NOMO-1 treated with DMSO at 0.1 percent for 48 hours (cell line): ENCODE results near the gene MTMR4.
"Not testable (repeated sequence)": the region's sequence is repeated elsewhere in the genome, so short reads cannot be mapped to it uniquely, and the experiment has no call there.

Experiments
- DNase-seq: peaks from one replicate; lab custom pipeline; 2025; ENCODE audit not compliant: unreplicated experiment; lab: John Stamatoyannopoulos, UW

MTMR4 gene

GRCh38 chr17:58493506-58493905 lies 20.9 kb downstream of the MTMR4 start:
- peak; percentile 75 for DNase-seq

- no peak for DNase-seq
Observed at GRCh38 chr17:58492238-58493121, 22.0 kb downstream of the MTMR4 start.

- DNase-seq: no peak
Observed at GRCh38 chr17:58491510-58492045, 22.9 kb downstream of the MTMR4 start.

GRCh38 chr17:58488428-58488890 lies 26.0 kb downstream of the MTMR4 start:
- DNase-seq: no peak

- no peak for DNase-seq
Observed at GRCh38 chr17:58487589-58488427, 26.6 kb downstream of the MTMR4 start, which contains the start of gene HSF5. HSF5 (minus strand) TSS chr17:58488408; CDS start chr17:58488274, 134 bp downstream.

- DNase-seq: no peak
Observed at GRCh38 chr17:58484600-58484999, 29.8 kb downstream of the MTMR4 start.

GRCh38 chr17:58481798-58482197 lies 32.6 kb downstream of the MTMR4 start:
- DNase-seq: not testable (repeated sequence)

GRCh38 chr17:58480090-58480489 lies 34.3 kb downstream of the MTMR4 start:
- peak; percentile 66 for DNase-seq

GRCh38 chr17:58476812-58477211 lies 37.6 kb downstream of the MTMR4 start:
- no peak for DNase-seq

GRCh38 chr17:58475985-58476384 lies 38.5 kb downstream of the MTMR4 start:
- DNase-seq: no peak

- DNase-seq: no peak
Observed at GRCh38 chr17:58470356-58470755, 44.1 kb downstream of the MTMR4 start.

GRCh38 chr17:58468944-58469343 lies 45.5 kb downstream of the MTMR4 start:
- DNase-seq: no peak

- DNase-seq: no peak
Observed at GRCh38 chr17:58455491-58455890, 58.9 kb downstream of the MTMR4 start.

GRCh38 chr17:58452738-58453137 lies 61.7 kb downstream of the MTMR4 start:
- DNase-seq: no peak

- DNase-seq: peak; percentile 82
Observed at GRCh38 chr17:58447039-58447975, 67.1 kb downstream of the MTMR4 start.

GRCh38 chr17:58446086-58446485 lies 68.4 kb downstream of the MTMR4 start:
- DNase-seq: no peak
